Neural progenitor cell (in vitro differentiated cells): ENCODE measurements around the gene DDX28. TPM values are rescaled to one million over a fixed set of nuclear protein-coding genes. Genes with fewer than 3 reads are reported as not detected.
A peak's percentile ranks its signal among the peaks of the same experiment; 100 is the strongest.
"Not testable (repeated sequence)": the region's sequence is repeated elsewhere in the genome, so short reads cannot be mapped to it uniquely, and the experiment has no call there.

Experiments
- DNase-seq: peaks from one replicate; pipeline ENCODE4 v3.0.0-alpha.2; 2016; ENCODE audit warnings: low spot score
- H2AFZ ChIP-seq: fragments of 200-600 bp; sonication (generic); replicated peaks from 2 replicates; pipeline ENCODE4 v1.6.1; 2016; ENCODE audit warnings: antibody characterized with exemption
- H3F3A ChIP-seq: fragments of 200-600 bp; sonication (generic); 2 replicates; pipeline ENCODE4 v1.6.1; 2016; ENCODE audit warnings: antibody characterized with exemption, low read depth
- H3K27ac ChIP-seq: fragments of 200-600 bp; sonication (generic); 2 replicates; pipeline ENCODE4 v1.5.1; 2016; ENCODE audit warnings: mild to moderate bottlenecking
- H3K27me3 ChIP-seq: fragments of 200-600 bp; sonication (generic); 2 replicates; pipeline ENCODE4 v1.6.1; 2016; ENCODE audit warnings: mild to moderate bottlenecking, moderate library complexity
- H3K36me3 ChIP-seq: fragments of 200-600 bp; sonication (generic); 2 replicates; pipeline ENCODE4 v1.5.1; 2016
- H3K4me1 ChIP-seq: fragments of 200-600 bp; sonication (generic); 2 replicates; pipeline ENCODE4 v1.6.1; 2016; ENCODE audit warnings: mixed run types
- H3K4me2 ChIP-seq: fragments of 200-600 bp; sonication (generic); 2 replicates; pipeline ENCODE4 v1.6.1; 2016
- H3K4me3 ChIP-seq: fragments of 200-600 bp; sonication (generic); 2 replicates; pipeline ENCODE4 v1.5.1; 2016
- H3K79me2 ChIP-seq: fragments of 200-600 bp; sonication (generic); 2 replicates; pipeline ENCODE4 v1.6.1; 2016; ENCODE audit warnings: low read depth
- H3K9ac ChIP-seq: fragments of 200-600 bp; sonication (generic); 2 replicates; pipeline ENCODE4 v1.6.1; 2016
- H3K9me3 ChIP-seq: fragments of 200-600 bp; sonication (generic); 2 replicates; pipeline ENCODE4 v1.5.1; 2016; ENCODE audit warnings: low read depth
- H4K20me1 ChIP-seq: fragments of 200-600 bp; sonication (generic); 2 replicates; pipeline ENCODE4 v1.6.1; 2016; ENCODE audit warnings: low read depth
- H3K27ac Mint-ChIP-seq: 3 replicates; pipeline ENCODE4 v1.8.0; 2021; ENCODE audit warnings: mixed read lengths
- H3K27me3 Mint-ChIP-seq: 2 replicates; pipeline ENCODE4 v1.8.0; 2022; ENCODE audit warnings: low read depth, mild to moderate bottlenecking, inconsistent platforms, moderate library complexity, mixed read lengths; ENCODE audit not compliant: insufficient read depth
- H3K36me3 Mint-ChIP-seq: 3 replicates; pipeline ENCODE4 v1.8.0; 2021; ENCODE audit warnings: mixed read lengths
- H3K4me1 Mint-ChIP-seq: 3 replicates; pipeline ENCODE4 v1.8.0; 2021; ENCODE audit warnings: mixed read lengths
- H3K4me3 Mint-ChIP-seq: 3 replicates; pipeline ENCODE4 v1.8.0; 2021; ENCODE audit warnings: mild to moderate bottlenecking, moderate library complexity, mixed read lengths
- H3K9me3 Mint-ChIP-seq: 3 replicates; pipeline ENCODE4 v1.8.0; 2020; ENCODE audit warnings: mixed read lengths
- CTCF ChIP-seq: fragments of 200-600 bp; sonication (generic); IDR thresholded peaks from 2 replicates; pipeline ENCODE4 v1.5.1; 2017; ENCODE audit warnings: antibody characterized with exemption, mild to moderate bottlenecking
- EZH2 ChIP-seq: fragments of 200-600 bp; sonication (generic); IDR thresholded peaks from 2 replicates; pipeline ENCODE4 v1.6.1; 2017; ENCODE audit warnings: antibody characterized with exemption, mild to moderate bottlenecking, moderate library complexity
- EZH2phosphoT487 ChIP-seq: fragments of 200-600 bp; sonication (generic); IDR thresholded peaks from 2 replicates; pipeline ENCODE4 v1.6.1; 2017; ENCODE audit warnings: antibody characterized with exemption
- total RNA-seq: library from RNA; depleted of rRNA; stranded (reverse); fragments of >200 nt; gene quantifications from 2 replicates; pipeline ENCODE4 v1.2.3, GENCODE V29; 2015; ENCODE audit warnings: low replicate concordance

Gene DDX28
- total RNA-seq, 1 donor from 2014 or later, result 7.3 TPM

- H3K36me3 ChIP-seq, result no peaks in the 10 kb centered on the region
- H2AFZ ChIP-seq, result no peak overlapping the region
- H3K79me2 ChIP-seq, result no peaks in the 10 kb centered on the region
- no peak overlapping the region for H3K27ac Mint-ChIP-seq
- no peak for DNase-seq
- TF ChIP-seq EZH2phosphoT487 (no peak), CTCF (no peak), EZH2 (no peak)
- H3K27me3 ChIP-seq, result no peaks in the 10 kb centered on the region
- H3K4me3 Mint-ChIP-seq, result no peak overlapping the region
- H3K4me3 ChIP-seq, result no peak overlapping the region
- H3K4me1 ChIP-seq, result no peaks in the 10 kb centered on the region
- no peaks in the 10 kb centered on the region for H3F3A ChIP-seq
- no peaks in the 10 kb centered on the region for H3K36me3 Mint-ChIP-seq
- no peak overlapping the region for H3K27ac ChIP-seq
- no peaks in the 10 kb centered on the region for H4K20me1 ChIP-seq
- peaks cover 4% of the 10 kb centered on the region for H3K4me1 Mint-ChIP-seq
- no peak overlapping the region for H3K9ac ChIP-seq
- H3K9me3 Mint-ChIP-seq, result no peaks in the 10 kb centered on the region
- peaks cover 4% of the 10 kb centered on the region for H3K27me3 Mint-ChIP-seq
- no peaks in the 10 kb centered on the region for H3K9me3 ChIP-seq
- H3K4me2 ChIP-seq, result no peak overlapping the region
These were observed 17.8 kb downstream of the DDX28 start for GRCh38 chr16:68005211-68005610.

- H3K9me3 ChIP-seq, result no peaks in the 10 kb centered on the region
- no peak overlapping the region for H3K4me3 Mint-ChIP-seq
These were observed 20.0 kb downstream of the DDX28 start for GRCh38 chr16:68003031-68003430.

GRCh38 chr16:68000450-68000849 lies 22.6 kb downstream of the DDX28 start:
- H3K36me3 ChIP-seq, result no peaks in the 10 kb centered on the region
- H3K4me1 ChIP-seq, result no peaks in the 10 kb centered on the region
- H3K79me2 ChIP-seq, result no peaks in the 10 kb centered on the region
- Mint-ChIP-seq H3K27ac (peak overlapping the region; percentile 72), H3K27me3 (peaks cover 8% of the 10 kb centered on the region), H3K4me1 (peaks cover 3% of the 10 kb centered on the region), H3K36me3 (no peaks in the 10 kb centered on the region), H3K4me3 (no peak overlapping the region), H3K9me3 (peaks cover 2% of the 10 kb centered on the region)
- H4K20me1 ChIP-seq, result no peaks in the 10 kb centered on the region
- no peak overlapping the region for H3K4me3 ChIP-seq
- H3F3A ChIP-seq, result no peaks in the 10 kb centered on the region
- no peak overlapping the region for H3K27ac ChIP-seq
- DNase-seq, result no peak
- TF ChIP-seq CTCF (no peak), EZH2phosphoT487 (no peak), EZH2 (no peak)
- H3K9ac ChIP-seq, result no peak overlapping the region
- no peak overlapping the region for H3K4me2 ChIP-seq
- no peaks in the 10 kb centered on the region for H3K27me3 ChIP-seq
- H2AFZ ChIP-seq, result no peak overlapping the region
- no peaks in the 10 kb centered on the region for H3K9me3 ChIP-seq

More at GRCh38 chr16:68003031-68003430, 20.0 kb downstream of the DDX28 start:
- TF ChIP-seq EZH2, result no peak
- no peak for TF ChIP-seq EZH2phosphoT487
- TF ChIP-seq CTCF, result no peak
- H3K9ac ChIP-seq, result no peak overlapping the region
- no peak overlapping the region for H3K27ac Mint-ChIP-seq
- no peaks in the 10 kb centered on the region for H3K27me3 ChIP-seq
- no peaks in the 10 kb centered on the region for H3K36me3 Mint-ChIP-seq
- no peaks in the 10 kb centered on the region for H3K79me2 ChIP-seq
- no peak overlapping the region for H3K27ac ChIP-seq
- no peaks in the 10 kb centered on the region for H4K20me1 ChIP-seq
- peaks cover 2% of the 10 kb centered on the region for H3K9me3 Mint-ChIP-seq
- peaks cover 3% of the 10 kb centered on the region for H3K4me1 Mint-ChIP-seq
- H3F3A ChIP-seq, result no peaks in the 10 kb centered on the region
- peaks cover 2% of the 10 kb centered on the region for H3K27me3 Mint-ChIP-seq
- no peak overlapping the region for H3K4me3 ChIP-seq
- H2AFZ ChIP-seq, result no peak overlapping the region
- no peaks in the 10 kb centered on the region for H3K4me1 ChIP-seq
- no peak overlapping the region for H3K4me2 ChIP-seq
- DNase-seq, result no peak
- H3K36me3 ChIP-seq, result no peaks in the 10 kb centered on the region

- Mint-ChIP-seq H3K27me3 (peaks cover 8% of the 10 kb centered on the region), H3K27ac (no peak overlapping the region), H3K4me3 (no peak overlapping the region), H3K9me3 (peaks cover 2% of the 10 kb centered on the region), H3K36me3 (no peaks in the 10 kb centered on the region), H3K4me1 (peaks cover 3% of the 10 kb centered on the region)
- TF ChIP-seq EZH2phosphoT487 (no peak), EZH2 (no peak), CTCF (no peak)
- no peak overlapping the region for H3K4me3 ChIP-seq
- no peak overlapping the region for H3K27ac ChIP-seq
- H4K20me1 ChIP-seq, result no peaks in the 10 kb centered on the region
- no peak for DNase-seq
- no peak overlapping the region for H3K9ac ChIP-seq
- no peaks in the 10 kb centered on the region for H3K27me3 ChIP-seq
- H3K4me2 ChIP-seq, result no peak overlapping the region
- H2AFZ ChIP-seq, result no peak overlapping the region
- H3K4me1 ChIP-seq, result no peaks in the 10 kb centered on the region
- no peaks in the 10 kb centered on the region for H3K9me3 ChIP-seq
- no peaks in the 10 kb centered on the region for H3K36me3 ChIP-seq
- no peaks in the 10 kb centered on the region for H3K79me2 ChIP-seq
- no peaks in the 10 kb centered on the region for H3F3A ChIP-seq
These were observed 23.0 kb downstream of the DDX28 start for GRCh38 chr16:67999985-68000384.

GRCh38 chr16:67998779-67999688 lies 24.0 kb downstream of the DDX28 start, which contains the start of gene DPEP2:
Gene DPEP2 (minus strand): TSS chr16:67999484. CDS start chr16:67993212, 6,272 bp downstream.
- DNase-seq, H3K36me3 ChIP-seq, H3K4me3 ChIP-seq, H3K9me3 Mint-ChIP-seq, H3K4me1 Mint-ChIP-seq, H3K27me3 ChIP-seq, H3K27me3 Mint-ChIP-seq, H3K27ac ChIP-seq, H3K9me3 ChIP-seq, H3K9ac ChIP-seq, H3K4me2 ChIP-seq, H3F3A ChIP-seq, H3K4me1 ChIP-seq, H3K4me3 Mint-ChIP-seq, H4K20me1 ChIP-seq, H3K79me2 ChIP-seq, H3K36me3 Mint-ChIP-seq: not testable (repeated sequence)
- H2AFZ ChIP-seq, result peak within 1 kb of the TSS; percentile 15
- peak within 1 kb of the TSS; percentile 5 for H3K27ac Mint-ChIP-seq
